DMS53 (cell line): ENCODE data around the gene EFCAB8.

ENCODE experiments used
- DNase-seq: peaks from one replicate; lab custom pipeline; 2025; lab: John Stamatoyannopoulos, UW

EFCAB8 gene

GRCh38 chr20:32858701-32859372 lies at the start of gene EFCAB8:
Gene EFCAB8, plus strand, starts transcription at chr20:32858923. Its CDS starts 4,870 bp downstream, at chr20:32863793.
- DNase-seq, result no peak

DNA sequence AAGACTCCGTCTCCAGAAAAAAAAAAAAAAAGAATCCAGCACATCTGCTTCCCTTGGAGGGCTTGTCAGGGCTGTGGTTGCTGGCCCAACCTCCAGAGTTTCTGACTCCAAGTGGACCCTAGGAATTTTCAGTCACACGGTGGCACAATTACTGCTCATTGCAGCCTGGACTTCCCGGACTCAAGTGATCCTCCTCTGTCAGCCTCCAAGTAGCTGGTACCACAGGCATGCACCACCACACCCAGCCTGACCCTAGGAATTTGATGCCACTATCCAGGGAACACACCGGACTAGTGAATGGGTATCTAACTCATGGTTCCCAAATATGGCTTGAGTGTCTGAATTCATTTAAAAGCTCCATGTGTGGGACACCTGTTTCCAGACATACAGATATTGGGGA lies 48.8 kb upstream of the EFCAB8 start:
- no peak for DNase-seq

GRCh38 chr20:32810941-32811340 lies 47.8 kb upstream of the EFCAB8 start:
- DNase-seq, result no peak

DNA sequence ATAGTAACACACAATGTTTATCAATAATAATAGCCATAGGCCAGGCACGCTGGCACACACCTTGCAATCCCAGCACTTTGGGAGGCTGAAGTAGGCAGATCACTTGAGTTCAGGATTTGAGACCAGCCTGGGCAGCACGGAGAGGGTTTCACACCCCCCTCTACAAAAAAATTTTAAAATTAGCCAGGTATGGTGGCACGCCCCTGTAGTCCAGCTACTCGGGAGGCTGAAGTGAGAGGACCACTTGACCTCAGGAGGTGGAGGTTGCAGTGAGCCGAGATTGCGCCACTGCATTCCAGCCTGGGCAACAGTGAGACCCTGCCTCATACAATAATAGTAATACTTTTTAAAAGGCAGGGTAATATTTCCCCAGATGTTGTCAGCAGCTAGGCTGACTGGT lies 46.8 kb upstream of the EFCAB8 start:
- no peak for DNase-seq

DNA sequence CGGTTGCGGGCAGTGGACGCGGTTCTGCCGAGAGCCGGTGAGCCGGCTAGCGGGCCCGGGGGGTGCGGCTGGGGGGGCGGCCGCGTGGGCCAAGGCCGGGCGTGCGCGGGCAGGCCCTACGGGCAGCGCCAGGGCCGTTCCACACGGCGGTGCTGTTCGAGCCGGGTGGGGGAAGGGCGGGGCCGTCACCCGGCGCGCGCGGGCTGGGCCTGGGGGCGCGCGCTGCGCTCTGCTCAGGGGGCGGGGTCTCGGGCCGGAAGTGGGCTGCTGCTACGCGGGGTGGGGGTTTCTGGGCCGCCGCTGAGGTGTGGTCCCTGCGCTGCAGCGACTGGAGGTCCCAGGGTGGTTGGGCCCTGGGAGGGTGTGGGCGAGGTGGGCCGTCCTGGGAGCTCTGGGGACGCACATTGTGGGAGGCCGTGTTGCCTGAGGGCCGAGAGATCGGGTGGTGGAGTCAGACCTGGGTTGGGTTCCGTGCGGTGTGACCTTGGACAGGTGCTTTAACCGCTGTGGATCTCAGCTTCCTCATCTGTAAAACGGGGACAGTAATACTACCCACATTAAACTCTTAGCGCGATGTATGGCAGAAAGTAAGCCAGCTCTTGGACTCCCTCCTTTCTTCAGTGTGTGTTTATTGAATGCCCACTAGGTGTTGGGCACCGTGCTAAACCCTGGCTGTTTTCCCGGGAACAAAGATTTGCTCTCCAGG lies 38.6 kb upstream of the EFCAB8 start:
- DNase-seq, result peak; percentile 91

DNA sequence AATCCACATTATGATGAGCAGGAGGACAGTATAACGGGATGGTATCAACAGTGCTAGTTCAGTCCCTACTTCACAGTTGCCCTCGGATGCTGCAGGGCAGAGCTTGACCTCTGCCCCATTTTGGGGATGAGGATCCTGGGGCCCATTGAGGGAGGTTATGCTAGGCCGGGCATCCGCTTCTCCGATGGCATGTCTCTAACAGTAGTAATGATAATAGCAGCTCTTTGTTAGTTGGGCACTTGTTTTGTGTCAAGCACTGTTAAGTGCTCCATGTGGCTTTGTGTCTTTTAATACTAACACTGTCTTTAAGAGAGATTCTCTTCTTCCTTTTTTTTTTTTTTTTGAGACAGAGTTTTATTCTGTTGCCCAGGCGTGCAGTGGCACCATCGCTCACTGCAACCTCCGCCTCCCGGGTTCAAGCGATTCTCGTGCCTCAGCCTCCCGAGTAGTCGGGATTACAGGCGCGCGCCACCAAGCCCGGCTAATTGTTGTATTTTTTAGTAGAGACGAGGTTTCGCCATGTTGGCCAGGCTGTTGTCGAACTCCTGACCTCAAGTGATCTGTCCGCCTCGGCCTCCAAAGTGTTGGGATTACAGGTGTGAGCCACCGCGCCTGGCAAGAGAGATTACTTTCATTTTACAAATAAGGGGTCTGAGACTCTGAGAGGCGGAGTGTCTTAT lies 37.9 kb upstream of the EFCAB8 start:
- DNase-seq, result peak; percentile 54

- DNase-seq, result no peak
Observed at GRCh38 chr20:32822225-32822624, 36.5 kb upstream of the EFCAB8 start.

- no peak for DNase-seq
Observed at GRCh38 chr20:32823078-32823477, 35.6 kb upstream of the EFCAB8 start.

GRCh38 chr20:32823737-32824588 lies 34.8 kb upstream of the EFCAB8 start:
- DNase-seq, result no peak

DNA sequence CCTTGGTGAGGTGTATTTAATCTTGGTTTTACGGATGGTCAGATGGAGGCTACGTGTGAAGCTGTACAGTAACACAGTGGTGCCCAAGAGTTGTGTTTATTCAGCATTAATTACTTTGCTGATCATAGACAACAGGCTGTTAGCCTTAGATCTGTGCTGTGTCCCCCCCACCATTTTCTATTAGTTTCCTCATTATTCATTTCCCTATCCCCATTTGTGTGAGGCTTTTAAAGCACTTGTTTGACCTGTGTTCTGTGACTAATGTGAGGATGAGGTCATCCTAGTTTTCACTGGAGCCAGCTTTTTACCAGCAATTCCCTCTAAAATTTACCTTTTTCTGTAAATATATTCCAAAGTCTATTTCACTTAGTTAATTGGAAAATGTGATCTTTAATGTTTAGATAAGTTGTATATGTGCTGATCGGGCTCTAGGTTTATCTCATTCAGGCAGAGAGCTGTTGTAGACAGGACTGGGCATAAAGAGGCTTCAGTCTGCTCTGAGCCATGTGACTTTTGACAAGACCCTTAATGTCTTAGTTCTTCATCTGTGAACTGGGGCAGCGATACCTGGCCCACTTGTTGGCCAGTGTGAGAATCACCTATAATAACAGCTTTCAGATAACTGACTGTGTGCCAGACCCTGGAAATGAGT lies 30.6 kb upstream of the EFCAB8 start:
- peak; percentile 34 for DNase-seq

DNA sequence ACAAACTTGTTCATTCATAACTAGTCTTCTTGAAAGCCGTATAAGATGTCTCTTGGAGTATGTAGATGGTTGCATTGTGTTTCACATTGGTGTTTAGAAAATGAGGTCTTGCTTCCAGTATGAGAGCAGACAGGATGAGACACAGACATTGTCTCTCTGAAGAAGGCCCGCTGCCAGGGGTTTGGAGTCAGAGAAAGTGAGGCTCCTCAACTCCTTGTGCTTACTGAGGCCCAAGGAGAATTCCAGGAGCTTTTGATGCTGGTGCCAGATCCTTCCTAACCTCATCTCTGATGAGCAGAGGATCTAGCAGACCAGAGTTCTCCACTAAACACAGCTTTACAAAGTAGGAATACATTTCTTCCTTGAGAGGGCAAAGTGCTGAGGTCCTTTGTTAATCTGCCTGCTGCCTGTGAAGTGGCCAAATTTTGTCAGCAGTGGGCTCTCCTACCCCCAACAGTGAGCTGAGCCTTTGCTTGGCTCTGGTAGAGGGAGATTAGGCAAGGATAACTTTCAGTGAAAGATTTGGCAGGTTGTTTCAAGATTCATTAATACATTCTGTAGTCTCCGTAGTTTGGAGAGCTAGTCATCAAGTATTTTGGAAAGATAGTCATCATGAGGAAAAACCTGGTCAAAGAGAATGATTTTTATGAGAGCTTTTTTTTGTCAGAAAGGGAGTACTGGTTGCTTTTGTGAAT lies 29.3 kb upstream of the EFCAB8 start:
- DNase-seq, result no peak

- DNase-seq, result no peak
Observed at GRCh38 chr20:32830437-32830836, 28.3 kb upstream of the EFCAB8 start.

- DNase-seq, result no peak
Observed at GRCh38 chr20:32831982-32832381, 26.7 kb upstream of the EFCAB8 start.

DNA sequence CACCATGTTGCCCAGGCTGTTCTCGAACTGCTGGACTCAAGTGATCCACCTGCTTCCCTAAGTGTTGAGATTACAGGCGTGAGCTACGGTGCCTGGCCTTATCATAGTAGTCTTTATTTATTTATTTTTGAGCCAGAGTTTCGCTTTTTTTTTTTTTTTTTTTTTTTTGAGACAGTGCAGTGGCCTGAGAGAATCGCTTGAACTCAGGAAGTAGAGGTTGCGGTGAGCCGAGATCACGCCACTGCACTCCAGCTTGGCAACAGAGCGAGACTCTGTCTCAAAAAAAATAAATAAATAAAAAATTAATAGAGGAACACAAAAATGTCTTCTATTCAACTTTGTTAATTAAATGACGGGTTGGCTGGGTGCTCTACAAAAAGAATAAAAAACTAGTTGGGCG lies 26.1 kb upstream of the EFCAB8 start:
- DNase-seq, result no peak

DNA sequence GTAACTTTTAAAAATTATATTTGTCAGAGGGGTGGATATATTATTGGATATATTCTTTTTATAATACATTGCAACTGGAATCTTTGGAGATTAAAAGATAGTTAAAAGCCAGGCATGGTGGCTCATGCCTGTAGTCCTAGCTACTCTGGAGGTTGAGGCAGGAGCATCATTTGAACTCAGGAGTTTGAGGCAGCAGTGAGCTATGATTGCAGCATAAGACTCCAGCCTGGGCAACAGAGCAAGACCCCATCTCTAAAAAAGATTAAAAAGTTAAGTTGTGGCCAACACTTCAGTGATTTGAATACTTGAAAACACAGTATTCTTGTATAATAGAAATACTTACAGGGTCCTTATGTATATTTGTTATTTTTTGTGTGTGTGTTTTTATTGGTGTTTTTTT lies 23.8 kb upstream of the EFCAB8 start:
- no peak for DNase-seq

GRCh38 chr20:32837157-32837556 lies 21.6 kb upstream of the EFCAB8 start:
- no peak for DNase-seq

- DNase-seq, result no peak
Observed at GRCh38 chr20:32839227-32839981, 19.3 kb upstream of the EFCAB8 start.

GRCh38 chr20:32839982-32840285 lies 18.8 kb upstream of the EFCAB8 start:
- no peak for DNase-seq

DNA sequence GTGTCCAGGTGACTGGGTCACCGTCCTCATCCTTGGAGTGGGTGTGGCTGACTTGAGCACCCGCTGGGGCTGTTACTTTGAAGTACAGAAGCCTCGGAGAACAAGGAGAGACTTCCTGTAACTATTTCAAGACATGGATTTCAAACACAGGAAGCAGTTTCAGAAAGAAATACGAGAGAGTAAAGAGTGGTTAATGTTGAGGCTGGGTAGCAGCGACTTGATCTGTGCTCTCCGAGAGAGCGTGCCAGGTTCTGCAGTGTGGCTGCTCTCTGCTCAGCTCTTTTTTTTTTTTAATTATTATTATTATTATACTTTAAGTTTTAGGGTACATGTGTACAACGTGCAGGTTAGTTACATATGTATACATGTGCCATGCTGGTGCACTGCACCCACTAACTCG lies 17.5 kb upstream of the EFCAB8 start:
- DNase-seq, result no peak

- DNase-seq, result no peak
Observed at GRCh38 chr20:32841632-32842031, 17.1 kb upstream of the EFCAB8 start.
